H9 (cell line): ENCODE measurements around the gene TSPAN9. TPM values are rescaled to one million over a fixed set of nuclear protein-coding genes. Genes with fewer than 3 reads are reported as not detected.

Experiments
- DNase-seq: peaks from one replicate; pipeline ENCODE4 v3.0.0-alpha.2; 2017
- H2AFZ ChIP-seq: one replicate; pipeline ENCODE4 v1.6.1; 2013; ENCODE audit warnings: mild to moderate bottlenecking, low read length, control low read depth, moderate library complexity
- H2AK5ac ChIP-seq: 2 replicates; pipeline ENCODE4 v1.6.1; 2013; ENCODE audit warnings: low read length, control low read depth, mixed read lengths; ENCODE audit not compliant: insufficient read length
- H2BK120ac ChIP-seq: one replicate; pipeline ENCODE4 v1.6.1; 2013; ENCODE audit warnings: low read depth, mild to moderate bottlenecking, low read length, control low read depth, inconsistent platforms; ENCODE audit not compliant: poor library complexity, severe bottlenecking
- H2BK12ac ChIP-seq: 2 replicates; pipeline ENCODE4 v1.6.1; 2013; ENCODE audit warnings: low read length, control low read depth, mixed read lengths, low read depth; ENCODE audit not compliant: insufficient read length
- H2BK15ac ChIP-seq: 2 replicates; pipeline ENCODE4 v1.6.1; 2013; ENCODE audit warnings: low read depth, low read length, control low read depth
- H2BK20ac ChIP-seq: one replicate; pipeline ENCODE4 v1.6.1; 2013; ENCODE audit warnings: low read depth, mild to moderate bottlenecking, low read length, control low read depth, inconsistent platforms; ENCODE audit not compliant: poor library complexity, severe bottlenecking
- H2BK5ac ChIP-seq: 2 replicates; pipeline ENCODE4 v1.6.1; 2013; ENCODE audit warnings: low read length, control low read depth, mixed read lengths; ENCODE audit not compliant: insufficient read length
- H3K14ac ChIP-seq: 2 replicates; pipeline ENCODE4 v1.6.1; 2013; ENCODE audit warnings: low read length, control low read depth; ENCODE audit not compliant: insufficient read depth
- H3K18ac ChIP-seq: 2 replicates; pipeline ENCODE4 v1.6.1; 2013; ENCODE audit warnings: low read depth, mild to moderate bottlenecking, mixed read lengths, low read length, control low read depth; ENCODE audit not compliant: insufficient read length
- H3K23ac ChIP-seq: 2 replicates; pipeline ENCODE4 v1.6.1; 2013; ENCODE audit warnings: low read length, control low read depth, mixed read lengths, low read depth; ENCODE audit not compliant: insufficient read length
- H3K23me2 ChIP-seq: 2 replicates; pipeline ENCODE4 v1.6.1; 2013; ENCODE audit warnings: low read depth, mild to moderate bottlenecking, mixed read lengths, low read length, control low read depth; ENCODE audit not compliant: insufficient read length, poor library complexity, severe bottlenecking
- H3K27ac ChIP-seq: 2 replicates; pipeline ENCODE4 v1.5.1; 2013; ENCODE audit warnings: low read length, control low read depth, mixed read lengths, low read depth; ENCODE audit not compliant: insufficient read length
- H3K27me3 ChIP-seq: 2 replicates; pipeline ENCODE4 v1.6.1; 2013; ENCODE audit warnings: low read length, control low read depth, inconsistent platforms; ENCODE audit not compliant: insufficient read depth
- H3K4ac ChIP-seq: 2 replicates; pipeline ENCODE4 v1.6.1; 2013; ENCODE audit warnings: low read depth, mild to moderate bottlenecking, control low read depth, inconsistent platforms, low read length, moderate library complexity
- H3K4me1 ChIP-seq: 2 replicates; pipeline ENCODE4 v1.6.1; 2013; ENCODE audit warnings: low read length, control low read depth, inconsistent platforms; ENCODE audit not compliant: insufficient read depth
- H3K4me2 ChIP-seq: 2 replicates; pipeline ENCODE4 v1.6.1; 2013; ENCODE audit warnings: low read length, control low read depth, mixed read lengths; ENCODE audit not compliant: insufficient read length, insufficient read depth
- H3K56ac ChIP-seq: 2 replicates; pipeline ENCODE4 v1.6.1; 2013; ENCODE audit warnings: low read depth, mild to moderate bottlenecking, mixed read lengths, low read length, control low read depth; ENCODE audit not compliant: insufficient read length
- H3K79me1 ChIP-seq: 2 replicates; pipeline ENCODE4 v1.6.1; 2013; ENCODE audit warnings: low read depth, mild to moderate bottlenecking, moderate library complexity, low read length, control low read depth, inconsistent platforms; ENCODE audit not compliant: insufficient read depth, poor library complexity, severe bottlenecking
- H3K79me2 ChIP-seq: 2 replicates; pipeline ENCODE4 v1.6.1; 2013; ENCODE audit warnings: low read length, control low read depth, inconsistent platforms; ENCODE audit not compliant: insufficient read depth
- H3K9ac ChIP-seq: 2 replicates; pipeline ENCODE4 v1.6.1; 2013; ENCODE audit warnings: low read length, control low read depth, mixed read lengths; ENCODE audit not compliant: insufficient read length; ENCODE audit errors: extremely low read depth
- H3K9me3 ChIP-seq: one replicate; pipeline ENCODE4 v1.6.1; 2013; ENCODE audit warnings: low read depth, low read length, inconsistent platforms; ENCODE audit not compliant: control insufficient read depth
- H3T11ph ChIP-seq: one replicate; pipeline ENCODE4 v1.6.1; 2013; ENCODE audit warnings: mild to moderate bottlenecking, low read length, control low read depth, inconsistent platforms
- H4K20me1 ChIP-seq: one replicate; pipeline ENCODE4 v1.6.1; 2013; ENCODE audit not compliant: control insufficient read depth, insufficient read length, insufficient read depth
- H4K5ac ChIP-seq: 2 replicates; pipeline ENCODE4 v1.6.1; 2013; ENCODE audit warnings: low read depth, mild to moderate bottlenecking, mixed read lengths, low read length, control low read depth; ENCODE audit not compliant: insufficient read length
- H4K8ac ChIP-seq: replicated peaks from 2 replicates; pipeline ENCODE4 v1.6.1; 2013; ENCODE audit warnings: low read length, control low read depth, mixed read lengths, low read depth; ENCODE audit not compliant: insufficient read length
- H4K91ac ChIP-seq: 2 replicates; pipeline ENCODE4 v1.6.1; 2013; ENCODE audit warnings: low read depth, mild to moderate bottlenecking, moderate library complexity, mixed read lengths, low read length, control low read depth; ENCODE audit not compliant: insufficient read length
- H3K27ac Mint-ChIP-seq, 3 experiments: 2 replicates in 2 of 3; 3 replicates in 1 of 3; pipeline ENCODE4 v1.8.0; 2020 to 2021; ENCODE audit warnings: mixed read lengths in 3 of 3, mild to moderate bottlenecking in 1 of 3, moderate library complexity in 1 of 3
- H3K27me3 Mint-ChIP-seq: 2 replicates; pipeline ENCODE4 v1.8.0; 2021; ENCODE audit warnings: low read depth, mild to moderate bottlenecking, moderate library complexity, mixed read lengths
- H3K36me3 Mint-ChIP-seq, 3 experiments: 2 replicates in 2 of 3; 3 replicates in 1 of 3; pipeline ENCODE4 v1.8.0; 2020 to 2021; ENCODE audit warnings: low read depth in 3 of 3, mixed read lengths in 3 of 3; ENCODE audit not compliant: insufficient read depth in 1 of 3
- H3K4me1 Mint-ChIP-seq, 2 experiments: 2 replicates each; pipeline ENCODE4 v1.8.0; 2020; ENCODE audit warnings: mixed read lengths in 2 of 2
- H3K4me3 Mint-ChIP-seq, 2 experiments: 2 replicates in 1 of 2; 3 replicates in 1 of 2; pipeline ENCODE4 v1.8.0; 2020 to 2021; ENCODE audit warnings: mild to moderate bottlenecking in 2 of 2, mixed read lengths in 2 of 2, moderate library complexity in 1 of 2
- H3K9me3 Mint-ChIP-seq, 2 experiments: 2 replicates in 1 of 2; 3 replicates in 1 of 2; pipeline ENCODE4 v1.8.0; 2020; ENCODE audit warnings: mild to moderate bottlenecking in 2 of 2, mixed read lengths in 2 of 2, moderate library complexity in 1 of 2
- CTCF ChIP-seq: fragments of 200-600 bp; sonication (generic); conservative IDR thresholded peaks from 3 replicates; pipeline ENCODE4 v1.8.0; 2021; ENCODE audit warnings: antibody characterized with exemption, mild to moderate bottlenecking
- WGBS: extraction: QIAGEN DNeasy Blood & Tissue Kit; methylation state at CpG from one replicate; pipeline ENCODE4 v1.1.7; 2013; ENCODE audit warnings: missing lambda C conversion rate, low lambda C conversion rate, mixed read lengths; ENCODE audit not compliant: insufficient read length; ENCODE audit errors: extremely low coverage; 5-methylcytosine and 5-hydroxymethylcytosine counted together
- total RNA-seq: library from RNA; stranded (reverse); gene quantifications from 2 replicates; pipeline ENCODE4 v1.2.1, GENCODE V29; 2021

The TSPAN9 gene
- total RNA-seq, 1 experiment from 2014 or later: 19.0 TPM

- Histone ChIP-seq H3K9ac (no peak overlapping the region), H2BK120ac (no peak overlapping the region), H2BK12ac (no peak overlapping the region), H2BK15ac (no peak overlapping the region), H4K5ac (no peak overlapping the region), H2AFZ (no peak overlapping the region), H3K4me2 (no peak overlapping the region), H4K20me1 (no peaks in the 10 kb centered on the region), H3K27ac (no peak overlapping the region), H3K27me3 (no peaks in the 10 kb centered on the region), H3K4ac (no peak overlapping the region), H2BK5ac (no peak overlapping the region), H2AK5ac (no peak overlapping the region), H3K23ac (no peak overlapping the region), H3K18ac (no peak overlapping the region), H2BK20ac (no peak overlapping the region), H3K56ac (no peak overlapping the region), H3K9me3 (no peaks in the 10 kb centered on the region), H3K79me2 (no peaks in the 10 kb centered on the region), H3K79me1 (no peaks in the 10 kb centered on the region), H4K91ac (no peak overlapping the region), H3K23me2 (no peaks in the 10 kb centered on the region), H3K14ac (no peak overlapping the region), H3T11ph (no peak overlapping the region), H4K8ac (no peak overlapping the region), H3K4me1 (no peaks in the 10 kb centered on the region; the same call in 1 of the 2 replicates)
- no peaks in the 10 kb centered on the region for H3K36me3 Mint-ChIP-seq
- no peak overlapping the region for H3K27ac Mint-ChIP-seq
- no peak overlapping the region for H3K4me3 Mint-ChIP-seq
- H3K27me3 Mint-ChIP-seq: peaks cover 6% of the 10 kb centered on the region
- no peak for DNase-seq
- no CpG with 5 or more reads among the region's 7 CpGs for WGBS
- TF ChIP-seq CTCF: no peak
- no peaks in the 10 kb centered on the region for H3K9me3 Mint-ChIP-seq
- peaks cover 27 to 30% of the 10 kb centered on the region in 2 experiments for H3K4me1 Mint-ChIP-seq
These were observed 116.0 kb downstream of the TSPAN9 start for GRCh38 chr12:3193131-3193530.
